Measurements from ENCODE around the gene ASB1.

GRCh38 chr2:238415036-238415764 is 11.5 kb upstream of the ASB1 start:
- no peak for TF ChIP-seq CTCF (IDR thresholded peaks at IDR 0.05; ENCODE audit: insufficient read depth, low read length, poor library complexity, severe bottlenecking)
- TF ChIP-seq EZH2phosphoT487 (conservative IDR thresholded peaks at IDR 0.05; ENCODE audit: low read length) = no peak

All from SU-DHL-6 (cell line).